Right atrium auricular region (tissue), 2 donors: ENCODE measurements around the gene RAB38. TPM values are rescaled to one million over a fixed set of nuclear protein-coding genes. Genes with fewer than 3 reads are reported as not detected.

Experiments
- DNase-seq: peaks from one replicate; pipeline ENCODE4 v3.0.0-alpha.2; 2019; ENCODE audit warnings: low spot score
- H3K27ac ChIP-seq, 2 donors: fragments of 200-600 bp; sonication (generic); 1 replicate in 1 of 2; 2 replicates in 1 of 2; pipeline ENCODE4 v1.5.1; 2016 to 2019
- H3K27me3 ChIP-seq, 2 donors: fragments of 200-600 bp; sonication (generic); one replicate each; pipeline versions ENCODE4 v1.5.1 to v1.6.0; 2017 to 2019
- H3K36me3 ChIP-seq: fragments of 200-600 bp; sonication (generic); one replicate; pipeline ENCODE4 v1.5.1; 2016
- H3K4me1 ChIP-seq, 2 donors: fragments of 200-600 bp; sonication (generic); one replicate each; pipeline versions ENCODE4 v1.5.1 to v1.6.0; 2017 to 2019
- H3K4me3 ChIP-seq, 2 donors: fragments of 200-600 bp; sonication (generic); 1 replicate in 1 of 2; 2 replicates in 1 of 2; pipeline ENCODE4 v1.5.1; 2017 to 2019; ENCODE audit warnings: mild to moderate bottlenecking in 1 of 2, moderate library complexity in 1 of 2
- H3K9me3 ChIP-seq, 2 donors: fragments of 200-600 bp; sonication (generic); one replicate each; pipeline ENCODE4 v1.5.1; 2019
- CTCF ChIP-seq, 2 donors: fragments of 200-600 bp; sonication (generic); IDR thresholded peaks; one replicate each; pipeline ENCODE4 v1.5.1; 2019; ENCODE audit warnings: antibody characterized with exemption in 2 of 2
- total RNA-seq, 2 donors: library from RNA; depleted of rRNA; stranded (reverse); fragments of >200 nt; gene quantifications; one replicate each; pipeline ENCODE4 v1.1.0, GENCODE V29; 2016

The RAB38 gene
- total RNA-seq, 2 donors from 2014 or later = 1.4 to 1.6 TPM

DNA sequence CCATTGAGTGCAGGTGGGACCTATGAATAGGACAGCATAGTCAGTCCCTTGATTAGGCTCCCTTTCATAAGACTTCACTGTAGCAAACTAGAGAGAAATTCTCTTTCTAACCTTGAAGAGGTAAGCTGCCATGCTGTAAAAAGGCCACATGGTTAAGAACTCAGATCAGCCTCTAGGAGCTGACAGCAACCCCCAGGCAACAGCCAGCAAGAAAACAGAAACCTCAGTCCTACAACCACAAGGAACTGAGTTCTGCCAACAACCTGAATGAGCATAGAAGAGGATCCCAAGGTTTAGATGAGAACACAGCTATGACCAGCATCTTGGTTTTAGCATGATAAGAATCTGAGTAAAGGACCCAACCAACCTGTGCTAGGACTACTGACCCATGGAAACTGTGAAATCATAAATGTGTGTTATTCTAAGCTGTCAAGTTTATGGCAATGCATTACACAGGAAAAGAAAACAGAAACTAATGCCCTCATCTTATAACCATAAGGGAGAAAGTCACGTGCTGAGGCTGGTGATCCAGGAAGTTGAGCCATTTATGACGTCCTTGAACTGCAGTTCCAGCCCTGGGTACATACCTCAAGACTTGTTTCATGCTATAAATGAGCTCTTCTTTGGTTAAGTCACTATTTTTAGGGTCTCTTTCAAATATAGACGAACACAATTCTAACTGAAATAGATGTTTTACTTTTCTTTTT is 43.3 kb downstream of the RAB38 start:
- H3K36me3 ChIP-seq = no peaks in the 10 kb centered on the region
- H3K27ac ChIP-seq = no peak overlapping the region
- peaks cover 0 to 16% of the 10 kb centered on the region in 2 donors for H3K9me3 ChIP-seq
- DNase-seq = no peak
- H3K27me3 ChIP-seq = no peaks in the 10 kb centered on the region
- H3K4me1 ChIP-seq = no peaks in the 10 kb centered on the region
- no peak for TF ChIP-seq CTCF (IDR thresholded peaks at IDR 0.05)
- H3K4me3 ChIP-seq = no peak overlapping the region

DNA sequence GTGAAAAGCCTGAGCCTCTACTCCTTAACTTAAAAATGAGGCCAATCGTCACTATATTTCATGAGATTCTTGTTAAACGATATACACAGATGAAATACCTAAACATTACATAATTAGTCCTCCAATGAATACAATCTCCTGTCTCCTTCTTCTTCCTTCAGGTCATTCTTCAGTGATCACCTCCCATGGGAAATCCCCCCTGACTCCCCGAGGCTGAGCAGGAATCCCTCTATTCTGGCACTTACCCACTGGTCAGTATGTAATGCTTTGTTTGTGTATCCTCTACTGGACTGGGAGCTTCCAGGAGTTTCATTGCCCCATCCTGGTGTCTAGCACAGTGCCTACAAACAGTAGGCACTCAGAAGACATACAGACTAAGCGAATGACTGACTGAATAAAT is 52.3 kb downstream of the RAB38 start:
- no peaks in the 10 kb centered on the region for H3K4me1 ChIP-seq
- H3K9me3 ChIP-seq = no peaks in the 10 kb centered on the region
- TF ChIP-seq CTCF (IDR thresholded peaks at IDR 0.05) = no peak
- no peaks in the 10 kb centered on the region for H3K27me3 ChIP-seq
- DNase-seq = no peak
- H3K36me3 ChIP-seq = no peaks in the 10 kb centered on the region
- no peak overlapping the region for H3K27ac ChIP-seq
- H3K4me3 ChIP-seq = no peak overlapping the region

- no peak overlapping the region for H3K4me3 ChIP-seq
- H3K9me3 ChIP-seq = no peaks in the 10 kb centered on the region
- no peak for DNase-seq
- no peaks in the 10 kb centered on the region for H3K27me3 ChIP-seq
- no peaks in the 10 kb centered on the region for H3K36me3 ChIP-seq
- TF ChIP-seq CTCF (IDR thresholded peaks at IDR 0.05) = no peak
- no peak overlapping the region for H3K27ac ChIP-seq
- no peaks in the 10 kb centered on the region for H3K4me1 ChIP-seq
These were observed 55.7 kb downstream of the RAB38 start for GRCh38 chr11:88119561-88119960.

DNA sequence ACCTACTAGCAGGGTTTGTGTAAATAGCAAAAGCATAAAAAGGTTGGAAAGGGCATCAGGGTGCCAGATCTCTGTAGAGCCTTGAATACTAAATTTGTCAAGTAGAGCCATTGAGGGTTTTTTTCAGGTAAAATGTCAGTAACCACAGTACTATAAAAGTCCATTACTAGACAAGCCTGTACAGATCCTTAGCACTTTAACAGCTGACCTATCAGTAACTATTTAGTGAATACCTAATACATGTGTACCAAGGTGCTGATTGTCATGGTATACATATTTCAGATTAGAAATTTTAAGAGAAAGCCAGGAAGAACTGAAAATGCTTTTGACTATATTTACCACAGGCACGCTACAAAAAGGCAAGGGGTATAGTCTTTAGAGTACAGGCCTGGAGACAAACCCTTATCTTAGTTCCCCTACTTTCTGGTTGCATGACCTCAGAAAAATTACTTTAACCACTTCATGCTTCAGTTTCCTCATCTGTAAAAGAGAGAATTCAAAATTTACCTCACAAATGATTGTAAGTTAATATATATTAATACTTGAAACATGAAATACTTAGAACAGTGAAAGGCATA is 57.9 kb downstream of the RAB38 start:
- Histone ChIP-seq H3K36me3 (no peaks in the 10 kb centered on the region), H3K27ac (no peak overlapping the region), H3K27me3 (no peaks in the 10 kb centered on the region), H3K4me3 (no peak overlapping the region), H3K4me1 (no peaks in the 10 kb centered on the region), H3K9me3 (no peaks in the 10 kb centered on the region)
- DNase-seq = no peak
- TF ChIP-seq CTCF (IDR thresholded peaks at IDR 0.05) = no peak

GRCh38 chr11:88115828-88116755 is 59.2 kb downstream of the RAB38 start:
- Histone ChIP-seq H3K4me3 (no peak overlapping the region), H3K4me1 (no peaks in the 10 kb centered on the region), H3K36me3 (no peaks in the 10 kb centered on the region), H3K27ac (no peak overlapping the region), H3K27me3 (no peaks in the 10 kb centered on the region), H3K9me3 (no peaks in the 10 kb centered on the region)
- no peak for TF ChIP-seq CTCF (IDR thresholded peaks at IDR 0.05)
- DNase-seq = no peak
